HCT116 (cell line): ENCODE results near the gene SPX. TPM values are rescaled to one million over a fixed set of nuclear protein-coding genes. Genes with fewer than 3 reads are reported as not detected.

Experiments used
- ATAC-seq: fragments of 200-7000 bp; cut with Tn5 transposase; 2 replicates; pipeline ENCODE4 v1.9.1; 2020; ENCODE audit warnings: mild to moderate bottlenecking, moderate library complexity
- BruUV-seq: library from RNA; stranded (reverse); fragments of 400-500 nt; replicated peaks from 2 replicates; lab custom pipeline; 2021; lab: Mats Ljungman, UMichigan
- CTCF ChIA-PET: fragments of 300-600 bp; sonication (Branson Sonifier 250); formaldehyde crosslinking; loops from one replicate; lab custom pipeline; 2021; ENCODE audit warnings: antibody characterized with exemption; lab: Charles Lee
- POLR2A ChIA-PET: fragments of 300-600, 350-600 bp; sonication (Branson Sonifier 250); formaldehyde crosslinking; loops from one replicate; lab custom pipeline; 2021; ENCODE audit warnings: antibody characterized with exemption; lab: Charles Lee
- RAD21 ChIA-PET, 2 experiments: fragments of 300-600 bp; sonication (Branson Sonifier 250); formaldehyde crosslinking; loops; one replicate each; lab custom pipeline; 2023; ENCODE audit warnings: low total read pairs in 2 of 2; ENCODE audit not compliant: uncharacterized antibody in 2 of 2, unreplicated experiment in 2 of 2, low non-redundant PET in 1 of 2; lab: Charles Lee
- DNase-seq: peaks from one replicate; pipeline ENCODE4 v3.0.0-alpha.2; 2010; ENCODE audit warnings: low read depth, low spot score
- H2AFZ ChIP-seq: fragments of 200-600 bp; shearing (Covaris generic), sonication (generic); 2 replicates; pipeline ENCODE4 v1.6.1; 2017; ENCODE audit warnings: low read depth, mixed run types, mixed read lengths, antibody characterized with exemption, low read length; ENCODE audit not compliant: poor library complexity, severe bottlenecking
- H3K27ac ChIP-seq: 2 replicates; pipeline ENCODE4 v1.5.1; 2012; ENCODE audit warnings: low read depth, low read length
- H3K27me3 ChIP-seq: fragments of 200-600 bp; sonication (generic); 2 replicates; pipeline ENCODE4 v1.6.1; 2016; ENCODE audit warnings: mixed run types, low read length, mixed read lengths; ENCODE audit not compliant: insufficient read depth
- H3K36me3 ChIP-seq, 2 experiments: fragments of 200-500 bp in 1 of 2; fragments of 200-600 bp in 1 of 2; sonication (Bioruptor generic) in 1 of 2; sonication (generic) in 1 of 2; 2 replicates each; pipeline versions ENCODE4 v1.5.1 to v1.6.1; 2014 to 2016; ENCODE audit warnings: low read length in 2 of 2, inconsistent platforms in 1 of 2, mixed read lengths in 1 of 2, mixed run types in 1 of 2; ENCODE audit not compliant: insufficient read depth in 2 of 2, control insufficient read depth in 1 of 2
- H3K4me1 ChIP-seq, 2 experiments: fragments of 200-600 bp in 1 of 2; sonication (generic) in 1 of 2; 2 replicates each; pipeline versions ENCODE4 v1.5.1 to v1.6.1; 2012 to 2017; ENCODE audit warnings: low read length in 2 of 2, inconsistent platforms in 1 of 2, mild to moderate bottlenecking in 1 of 2, mixed read lengths in 1 of 2, mixed run types in 1 of 2, moderate library complexity in 1 of 2; ENCODE audit not compliant: insufficient read depth in 2 of 2, control insufficient read depth in 1 of 2
- H3K4me2 ChIP-seq: fragments of 200-600 bp; sonication (generic); 2 replicates; pipeline ENCODE4 v1.6.1; 2017; ENCODE audit warnings: mixed run types, low read length, mixed read lengths
- H3K4me3 ChIP-seq, 2 experiments: fragments of 200-600 bp in 1 of 2; sonication (generic) in 1 of 2; replicated peaks in 1 of 2; 2 replicates each; pipeline ENCODE4 v1.5.1; 2011 to 2016; ENCODE audit warnings: low read length in 2 of 2, control low read depth in 1 of 2, low read depth in 1 of 2, mild to moderate bottlenecking in 1 of 2, mixed read lengths in 1 of 2, mixed run types in 1 of 2
- H3K79me2 ChIP-seq: fragments of 200-600 bp; sonication (generic); 2 replicates; pipeline ENCODE4 v1.6.1; 2017; ENCODE audit warnings: mild to moderate bottlenecking, mixed run types, low read length, moderate library complexity, mixed read lengths; ENCODE audit not compliant: insufficient read depth
- H3K9ac ChIP-seq: fragments of 200-600 bp; sonication (generic); 2 replicates; pipeline ENCODE4 v1.6.1; 2016; ENCODE audit warnings: low read length, mixed read lengths
- H3K9me2 ChIP-seq: fragments of 200-600 bp; sonication (generic), shearing (Covaris generic); 2 replicates; pipeline ENCODE4 v1.6.1; 2017; ENCODE audit warnings: mixed run types, mild to moderate bottlenecking, moderate library complexity; ENCODE audit not compliant: insufficient read depth
- H3K9me3 ChIP-seq, 2 experiments: fragments of 200-500 bp in 1 of 2; fragments of 200-600 bp in 1 of 2; sonication (Bioruptor generic) in 1 of 2; sonication (generic) in 1 of 2; 2 replicates each; pipeline ENCODE4 v1.6.1; 2014 to 2017; ENCODE audit warnings: low read length in 2 of 2, mixed read lengths in 2 of 2, inconsistent platforms in 1 of 2, low read depth in 1 of 2, mild to moderate bottlenecking in 1 of 2, mixed run types in 1 of 2, moderate library complexity in 1 of 2; ENCODE audit not compliant: control insufficient read depth in 1 of 2, insufficient read depth in 1 of 2
- H4K20me1 ChIP-seq: fragments of 200-600 bp; sonication (generic), shearing (Covaris generic); 2 replicates; pipeline ENCODE4 v1.6.1; 2017; ENCODE audit warnings: mixed run types, mild to moderate bottlenecking, moderate library complexity; ENCODE audit not compliant: insufficient read depth
- ATF3 ChIP-seq: IDR thresholded peaks from 2 replicates; pipeline ENCODE4 v1.6.1; 2012
- CBX3 ChIP-seq: IDR thresholded peaks from 2 replicates; pipeline ENCODE4 v1.6.1; 2012; ENCODE audit warnings: low read depth
- CEBPB ChIP-seq: IDR thresholded peaks from 2 replicates; pipeline ENCODE4 v1.6.1; 2012; ENCODE audit warnings: low read depth
- ELF1 ChIP-seq: IDR thresholded peaks from 2 replicates; pipeline ENCODE4 v1.6.1; 2012; ENCODE audit warnings: low read depth, borderline replicate concordance
- EZH2phosphoT487 ChIP-seq: fragments of 200-600 bp; IDR thresholded peaks from 2 replicates; pipeline ENCODE4 v1.6.1; 2018; ENCODE audit warnings: antibody characterized with exemption, borderline replicate concordance
- FOSL1 ChIP-seq: IDR thresholded peaks from 2 replicates; pipeline ENCODE4 v1.6.1; 2012; ENCODE audit warnings: low read depth
- MAX ChIP-seq: IDR thresholded peaks from 2 replicates; pipeline ENCODE4 v1.6.1; 2012
- REST ChIP-seq: IDR thresholded peaks from 2 replicates; pipeline ENCODE4 v1.6.1; 2012; ENCODE audit warnings: low read depth
- TCF7L2 ChIP-seq: IDR thresholded peaks from 2 replicates; pipeline ENCODE4 v1.7.0; 2011; ENCODE audit warnings: borderline replicate concordance, inconsistent platforms; ENCODE audit not compliant: insufficient read depth, insufficient read length; ENCODE audit errors: extremely low read depth
- ZBTB33 ChIP-seq: IDR thresholded peaks from 2 replicates; pipeline ENCODE4 v1.6.1; 2011; ENCODE audit warnings: mild to moderate bottlenecking, low read length, moderate library complexity; ENCODE audit not compliant: insufficient replicate concordance; ENCODE audit errors: extremely low read depth
- ZFX ChIP-seq: fragments of 450-650 bp; IDR thresholded peaks from 2 replicates; pipeline ENCODE4 v1.6.1; 2017
- intact Hi-C: fragments of 100-400 bp; cut with micrococcal nuclease; formaldehyde crosslinking; loops from 2 replicates; pipeline ENCODE4 v1.10.0; 2022
- total RNA-seq: library from RNA; stranded (reverse); gene quantifications from one replicate; pipeline ENCODE4 v1.2.1, GENCODE V29; 2021; ENCODE audit not compliant: unreplicated experiment

The SPX gene
- total RNA-seq, 1 experiment from 2014 or later = 0.76 TPM

- Histone ChIP-seq H3K27me3 (no peaks in the 10 kb centered on the region), H3K79me2 (no peaks in the 10 kb centered on the region), H3K9me3 (no peaks in the 10 kb centered on the region), H4K20me1 (no peaks in the 10 kb centered on the region), H3K36me3 (peaks cover 0 to 5% of the 10 kb centered on the region in 2 experiments; a peak in 2 of 4 replicates), H3K9me2 (no peaks in the 10 kb centered on the region), H3K4me2 (no peak overlapping the region), H3K4me1 (no peaks in the 10 kb centered on the region), H3K27ac (no peak overlapping the region), H2AFZ (no peak overlapping the region), H3K4me3 (no peak overlapping the region), H3K9ac (no peak overlapping the region)
- TF ChIP-seq EZH2phosphoT487 (no peak), ATF3 (no peak), TCF7L2 (no peak), ZBTB33 (no peak), ELF1 (no peak), ZFX (no peak), MAX (no peak), CBX3 (no peak), FOSL1 (no peak), REST (no peak), CEBPB (no peak)
- no peak for DNase-seq
- intact Hi-C loops = no loop called here
- ChIA-PET RAD21 (no interaction called here), CTCF (no interaction called here), POLR2A (no interaction called here)
- no peak for ATAC-seq
- BruUV-seq = no TSS peak
Measured at GRCh38 chr12:21516281-21516680, 9.8 kb upstream of the SPX start.
